Esophagus muscularis mucosa (tissue), 4 donors: ENCODE results near the gene ZNF138.
"Not testable (repeated sequence)": the region's sequence is repeated elsewhere in the genome, so short reads cannot be mapped to it uniquely, and the experiment has no call there.

ENCODE experiments used
- EP300 ChIP-seq: sonication (generic); formaldehyde crosslinking; IDR thresholded peaks from one replicate; pipeline ENCODE4 v1.6.1; 2017; ENCODE audit warnings: antibody characterized with exemption
- POLR2A ChIP-seq: fragments of 450-650 bp; IDR thresholded peaks from one replicate; pipeline ENCODE4 v1.6.1; 2017; ENCODE audit warnings: antibody characterized with exemption, moderate library complexity, mild to moderate bottlenecking, low read depth
- POLR2AphosphoS5 ChIP-seq, 2 donors: sonication (generic); formaldehyde crosslinking; IDR thresholded peaks; one replicate each; pipeline ENCODE4 v1.6.1; 2017; ENCODE audit warnings: antibody characterized with exemption in 2 of 2
- TF ChIP-seq, protein P1 (sequence below), 3 experiments: fragments of 200-600 bp in 2 of 3; fragments of 450-650 bp in 1 of 3; sonication (generic) in 2 of 3; IDR thresholded peaks; one replicate each; pipeline ENCODE4 v1.5.1; 2017 to 2019; ENCODE audit warnings: antibody characterized with exemption in 3 of 3, mild to moderate bottlenecking in 2 of 3, moderate library complexity in 1 of 3

DNA sequence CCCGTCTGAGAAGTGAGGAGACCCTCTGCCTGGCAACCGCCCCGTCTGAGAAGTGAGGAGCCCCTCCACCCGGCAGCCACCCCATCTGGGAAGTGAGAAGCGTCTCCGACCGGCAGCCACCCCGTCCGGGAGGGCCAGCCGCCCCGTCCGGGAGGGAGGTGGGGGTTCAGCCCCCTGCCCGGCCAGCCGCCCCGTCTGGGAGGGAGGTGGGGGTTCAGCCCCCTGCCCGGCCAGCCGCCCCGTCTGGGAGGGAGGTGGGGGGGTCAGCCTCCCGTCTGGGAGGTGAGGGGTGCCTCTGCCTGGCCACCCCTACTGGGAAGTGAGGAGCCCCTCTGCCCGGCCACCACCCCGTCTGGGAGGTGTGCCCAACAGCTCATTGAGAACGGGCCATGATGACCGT, 9.4 kb upstream of the ZNF138 start:
- TF ChIP-seq POLR2A; EP300; POLR2AphosphoS5 (IDR thresholded peaks at IDR 0.05): not testable (repeated sequence)
- TF ChIP-seq, protein P1, sequence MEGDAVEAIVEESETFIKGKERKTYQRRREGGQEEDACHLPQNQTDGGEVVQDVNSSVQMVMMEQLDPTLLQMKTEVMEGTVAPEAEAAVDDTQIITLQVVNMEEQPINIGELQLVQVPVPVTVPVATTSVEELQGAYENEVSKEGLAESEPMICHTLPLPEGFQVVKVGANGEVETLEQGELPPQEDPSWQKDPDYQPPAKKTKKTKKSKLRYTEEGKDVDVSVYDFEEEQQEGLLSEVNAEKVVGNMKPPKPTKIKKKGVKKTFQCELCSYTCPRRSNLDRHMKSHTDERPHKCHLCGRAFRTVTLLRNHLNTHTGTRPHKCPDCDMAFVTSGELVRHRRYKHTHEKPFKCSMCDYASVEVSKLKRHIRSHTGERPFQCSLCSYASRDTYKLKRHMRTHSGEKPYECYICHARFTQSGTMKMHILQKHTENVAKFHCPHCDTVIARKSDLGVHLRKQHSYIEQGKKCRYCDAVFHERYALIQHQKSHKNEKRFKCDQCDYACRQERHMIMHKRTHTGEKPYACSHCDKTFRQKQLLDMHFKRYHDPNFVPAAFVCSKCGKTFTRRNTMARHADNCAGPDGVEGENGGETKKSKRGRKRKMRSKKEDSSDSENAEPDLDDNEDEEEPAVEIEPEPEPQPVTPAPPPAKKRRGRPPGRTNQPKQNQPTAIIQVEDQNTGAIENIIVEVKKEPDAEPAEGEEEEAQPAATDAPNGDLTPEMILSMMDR (IDR thresholded peaks at IDR 0.05) = not testable (repeated sequence)
